ENCODE results near the gene RAB11FIP5. TPM values are rescaled to one million over a fixed set of nuclear protein-coding genes. Genes with fewer than 3 reads are reported as not detected.
"Not testable (repeated sequence)": the region's sequence is repeated elsewhere in the genome, so short reads cannot be mapped to it uniquely, and the experiment has no call there.

Gene RAB11FIP5
- total RNA-seq: 1 to 10 TPM; 1.1 to 2.9 TPM

- CTCF ChIA-PET: interaction anchor here (1.1 to 3.9 kb wide), 7 partner anchors 28 to 534 kb away, joined by 3 to 21 read pairs (median 3); no protein-coding TSS in a partner anchor
- ATAC-seq: peak; percentile 89
- peak; percentile 68 for DNase-seq
- H3K4me1 Mint-ChIP-seq: peaks cover 11% of the 10 kb centered on the region
- H3K4me3 Mint-ChIP-seq: peak within 1 kb of the TSS; percentile 66
- H3K36me3 Mint-ChIP-seq: no peaks in the 10 kb centered on the region
- H3K9me3 Mint-ChIP-seq (ENCODE audit: low read depth): no peaks in the 10 kb centered on the region
- no peak within 1 kb of the TSS for H3K27ac Mint-ChIP-seq
- H3K27me3 Mint-ChIP-seq: peaks cover 37% of the 10 kb centered on the region
These were observed at the start of gene RAB11FIP5 for GRCh38 chr2:73112913-73113854. TSS of gene RAB11FIP5 (minus strand) at chr2:73112948. CDS start at chr2:73112777, 171 bp downstream.

- ATAC-seq (peak; percentile 66), DNase-seq (peak; percentile 62)
- Mint-ChIP-seq H3K36me3 (no peaks in the 10 kb centered on the region), H3K27ac (no peak overlapping the region), H3K27me3 (peaks cover 53% of the 10 kb centered on the region), H3K9me3 (ENCODE audit: low read depth) (no peaks in the 10 kb centered on the region), H3K4me1 (no peaks in the 10 kb centered on the region), H3K4me3 (no peak overlapping the region)
- CTCF ChIA-PET: interaction anchor here (0.7 to 5.2 kb wide), 13 partner anchors 11 to 269 kb away, joined by 3 to 41 read pairs (median 4); partner anchors contain the start of gene SPR
These were observed 43.9 kb upstream of the RAB11FIP5 start for GRCh38 chr2:73156539-73157124.

GRCh38 chr2:73142937-73143336 is 30.2 kb upstream of the RAB11FIP5 start:
- H3K27ac Mint-ChIP-seq: no peak overlapping the region
- H3K36me3 Mint-ChIP-seq: no peaks in the 10 kb centered on the region
- CTCF ChIA-PET: interaction anchor here (1.0 kb wide), 1 partner anchor 34 kb away, joined by 3 read pairs; no protein-coding TSS in a partner anchor
- no peaks in the 10 kb centered on the region for H3K9me3 Mint-ChIP-seq (ENCODE audit: low read depth)
- peaks cover 7% of the 10 kb centered on the region for H3K4me1 Mint-ChIP-seq
- DNase-seq (no peak), ATAC-seq (peak; percentile 53)
- peaks cover 25% of the 10 kb centered on the region for H3K27me3 Mint-ChIP-seq
- no peak overlapping the region for H3K4me3 Mint-ChIP-seq

- H3K4me3 Mint-ChIP-seq: no peak overlapping the region
- CTCF ChIA-PET: interaction anchor here (1.0 kb wide), 1 partner anchor 35 kb away, joined by 3 read pairs; no protein-coding TSS in a partner anchor
- H3K36me3 Mint-ChIP-seq: no peaks in the 10 kb centered on the region
- ATAC-seq: no peak
- no peak overlapping the region for H3K27ac Mint-ChIP-seq
- peaks cover 22% of the 10 kb centered on the region for H3K27me3 Mint-ChIP-seq
- DNase-seq: no peak
- peaks cover 7% of the 10 kb centered on the region for H3K4me1 Mint-ChIP-seq
- H3K9me3 Mint-ChIP-seq (ENCODE audit: low read depth): no peaks in the 10 kb centered on the region
These were observed 29.1 kb upstream of the RAB11FIP5 start for GRCh38 chr2:73141896-73142295.

GRCh38 chr2:73135236-73135635 is 22.5 kb upstream of the RAB11FIP5 start:
- DNase-seq: no peak
- Mint-ChIP-seq H3K27ac (no peak overlapping the region), H3K4me3 (no peak overlapping the region), H3K4me1 (no peaks in the 10 kb centered on the region), H3K9me3 (ENCODE audit: low read depth) (no peaks in the 10 kb centered on the region), H3K36me3 (no peaks in the 10 kb centered on the region), H3K27me3 (peaks cover 21% of the 10 kb centered on the region)
- no peak for ATAC-seq
- CTCF ChIA-PET: no interaction called here

GRCh38 chr2:73134471-73134870 is 21.7 kb upstream of the RAB11FIP5 start:
- ATAC-seq (no peak), DNase-seq (no peak)
- H3K27me3 Mint-ChIP-seq: peaks cover 18% of the 10 kb centered on the region
- H3K27ac Mint-ChIP-seq: no peak overlapping the region
- CTCF ChIA-PET: no interaction called here
- no peaks in the 10 kb centered on the region for H3K4me1 Mint-ChIP-seq
- H3K36me3 Mint-ChIP-seq: no peaks in the 10 kb centered on the region
- H3K9me3 Mint-ChIP-seq (ENCODE audit: low read depth): no peaks in the 10 kb centered on the region
- H3K4me3 Mint-ChIP-seq: no peak overlapping the region

GRCh38 chr2:73133566-73134197 is 20.9 kb upstream of the RAB11FIP5 start:
- ATAC-seq: no peak
- no peaks in the 10 kb centered on the region for H3K36me3 Mint-ChIP-seq

GRCh38 chr2:73131807-73132206 is 19.1 kb upstream of the RAB11FIP5 start:
- CTCF ChIA-PET: no interaction called here
- ATAC-seq (no peak), DNase-seq (no peak)
- no peaks in the 10 kb centered on the region for H3K4me1 Mint-ChIP-seq
- H3K27ac Mint-ChIP-seq: no peak overlapping the region
- H3K27me3 Mint-ChIP-seq: peaks cover 12% of the 10 kb centered on the region
- H3K36me3 Mint-ChIP-seq: no peaks in the 10 kb centered on the region
- H3K9me3 Mint-ChIP-seq (ENCODE audit: low read depth): no peaks in the 10 kb centered on the region
- no peak overlapping the region for H3K4me3 Mint-ChIP-seq

More at GRCh38 chr2:73133566-73134197, 20.9 kb upstream of the RAB11FIP5 start:
- Mint-ChIP-seq H3K27me3 (peaks cover 17% of the 10 kb centered on the region), H3K9me3 (ENCODE audit: low read depth) (no peaks in the 10 kb centered on the region), H3K4me1 (no peaks in the 10 kb centered on the region), H3K4me3 (no peak overlapping the region), H3K27ac (no peak overlapping the region)
- CTCF ChIA-PET: no interaction called here
- DNase-seq: no peak

- Mint-ChIP-seq H3K27ac (no peak overlapping the region), H3K4me3 (no peak overlapping the region), H3K27me3 (peaks cover 14% of the 10 kb centered on the region), H3K9me3 (ENCODE audit: low read depth) (no peaks in the 10 kb centered on the region), H3K36me3 (no peaks in the 10 kb centered on the region), H3K4me1 (no peaks in the 10 kb centered on the region)
- DNase-seq: no peak
- ATAC-seq: no peak
- CTCF ChIA-PET: no interaction called here
These were observed 18.0 kb upstream of the RAB11FIP5 start for GRCh38 chr2:73130790-73131189.

GRCh38 chr2:73128841-73129535 is 16.2 kb upstream of the RAB11FIP5 start:
- no peaks in the 10 kb centered on the region for H3K4me1 Mint-ChIP-seq
- no peak for DNase-seq
- H3K9me3 Mint-ChIP-seq (ENCODE audit: low read depth): no peaks in the 10 kb centered on the region
- CTCF ChIA-PET: no interaction called here
- peaks cover 22% of the 10 kb centered on the region for H3K27me3 Mint-ChIP-seq
- ATAC-seq: no peak
- H3K36me3 Mint-ChIP-seq: no peaks in the 10 kb centered on the region
- no peak overlapping the region for H3K4me3 Mint-ChIP-seq
- no peak overlapping the region for H3K27ac Mint-ChIP-seq

- peaks cover 39% of the 10 kb centered on the region for H3K27me3 Mint-ChIP-seq
- H3K36me3 Mint-ChIP-seq: no peaks in the 10 kb centered on the region
- no peaks in the 10 kb centered on the region for H3K9me3 Mint-ChIP-seq (ENCODE audit: low read depth)
- H3K4me3 Mint-ChIP-seq: no peak overlapping the region
- DNase-seq (no peak), ATAC-seq (no peak)
- no peaks in the 10 kb centered on the region for H3K4me1 Mint-ChIP-seq
- CTCF ChIA-PET: no interaction called here
- H3K27ac Mint-ChIP-seq: no peak overlapping the region
These were observed 9.8 kb upstream of the RAB11FIP5 start for GRCh38 chr2:73122536-73122935.

GRCh38 chr2:73119611-73120239 is 7.0 kb upstream of the RAB11FIP5 start:
- H3K36me3 Mint-ChIP-seq; CTCF ChIA-PET; H3K4me3 Mint-ChIP-seq; ATAC-seq; H3K9me3 Mint-ChIP-seq (ENCODE audit: low read depth); H3K4me1 Mint-ChIP-seq; H3K27ac Mint-ChIP-seq; DNase-seq: not testable (repeated sequence)
- H3K27me3 Mint-ChIP-seq: peaks cover 39% of the 10 kb centered on the region

All from activated CD8-positive, alpha-beta memory T cell treated with anti-CD3 and anti-CD28 coated beads, Interleukin-2, amount 10 ng/mL, durations not matched to agents 7 days and 5 days (primary cell).